HG03108 (cell line): ENCODE measurements around the gene BRD9.
"Not testable (repeated sequence)": the region's sequence is repeated elsewhere in the genome, so short reads cannot be mapped to it uniquely, and the experiment has no call there.

Experiments
- ATAC-seq: cut with Tn5 transposase; IDR thresholded peaks from one replicate; pipeline ENCODE4 v1.9.1; 2021; ENCODE audit warnings: moderate library complexity; ENCODE audit not compliant: unreplicated experiment

Gene BRD9

GRCh38 chr5:923281-923873 lies 30.8 kb upstream of the BRD9 start:
- ATAC-seq, result no peak

GRCh38 chr5:922436-923280 lies 30.1 kb upstream of the BRD9 start:
- ATAC-seq, result no peak

GRCh38 chr5:921456-922435 lies 29.1 kb upstream of the BRD9 start:
- ATAC-seq, result no peak

- ATAC-seq, result no peak
These were observed 27.7 kb upstream of the BRD9 start for GRCh38 chr5:920321-920720.

- no peak for ATAC-seq
These were observed 26.9 kb upstream of the BRD9 start for GRCh38 chr5:919356-920000.

GRCh38 chr5:918717-919116 lies 26.1 kb upstream of the BRD9 start:
- not testable (repeated sequence) for ATAC-seq

- no peak for ATAC-seq
These were observed 24.1 kb upstream of the BRD9 start for GRCh38 chr5:916441-917293.

- no peak for ATAC-seq
These were observed 23.3 kb upstream of the BRD9 start for GRCh38 chr5:915946-916345.

- not testable (repeated sequence) for ATAC-seq
These were observed 22.7 kb upstream of the BRD9 start for GRCh38 chr5:915346-915745.

GRCh38 chr5:914612-915011 lies 22.0 kb upstream of the BRD9 start:
- no peak for ATAC-seq

- no peak for ATAC-seq
These were observed 21.6 kb upstream of the BRD9 start for GRCh38 chr5:914174-914573.

GRCh38 chr5:912280-913091 lies 19.9 kb upstream of the BRD9 start:
- ATAC-seq, result no peak

GRCh38 chr5:911601-912000 lies 19.0 kb upstream of the BRD9 start:
- no peak for ATAC-seq

GRCh38 chr5:910769-911160 lies 18.2 kb upstream of the BRD9 start:
- no peak for ATAC-seq

- ATAC-seq, result no peak
These were observed 17.6 kb upstream of the BRD9 start for GRCh38 chr5:909994-910768.

- no peak for ATAC-seq
These were observed 16.5 kb upstream of the BRD9 start for GRCh38 chr5:909086-909485.

GRCh38 chr5:908172-908571 lies 15.6 kb upstream of the BRD9 start:
- ATAC-seq, result no peak

- no peak for ATAC-seq
These were observed 14.8 kb upstream of the BRD9 start for GRCh38 chr5:907366-907910.
